Psoas muscle (tissue), 8 donors: ENCODE measurements around the gene BHLHE23. TPM values are rescaled to one million over a fixed set of nuclear protein-coding genes. Genes with fewer than 3 reads are reported as not detected.

Source experiments
- ATAC-seq, 4 donors: fragments of 200-7000 bp; cut with Tn5 transposase; one replicate each; pipeline ENCODE4 v1.9.1; 2020; ENCODE audit warnings: moderate library complexity in 3 of 4, mild to moderate bottlenecking in 2 of 4
- DNase-seq, 2 donors: peaks; one replicate each; pipeline ENCODE4 v3.0.0-alpha.2; 2020
- H3K27ac ChIP-seq: fragments of 200-600 bp; one replicate; pipeline ENCODE4 v1.8.0; 2022
- H3K27me3 ChIP-seq, 3 donors: fragments of 200-600 bp in 1 of 3; one replicate each; pipeline versions ENCODE4 v1.6.1 to v1.8.0; 2013 to 2022; ENCODE audit warnings: low read length in 2 of 3, mild to moderate bottlenecking in 2 of 3, moderate library complexity in 1 of 3; ENCODE audit not compliant: insufficient read depth in 3 of 3
- H3K36me3 ChIP-seq, 2 donors: fragments of 200-600 bp in 1 of 2; one replicate each; pipeline versions ENCODE4 v1.6.1 to v1.8.0; 2013 to 2022; ENCODE audit warnings: low read depth in 1 of 2, mild to moderate bottlenecking in 1 of 2, moderate library complexity in 1 of 2; ENCODE audit not compliant: insufficient read depth in 1 of 2
- H3K4me1 ChIP-seq: fragments of 200-600 bp; one replicate; pipeline ENCODE4 v1.8.0; 2022
- H3K4me3 ChIP-seq: fragments of 200-600 bp; one replicate; pipeline ENCODE4 v1.8.0; 2022; ENCODE audit warnings: mild to moderate bottlenecking
- H3K9me3 ChIP-seq: fragments of 200-600 bp; one replicate; pipeline ENCODE4 v1.8.0; 2022
- CTCF ChIP-seq: fragments of 200-600 bp; IDR thresholded peaks from one replicate; pipeline ENCODE4 v1.8.0; 2022; ENCODE audit warnings: antibody characterized with exemption
- WGBS, 3 donors: extraction: QIAGEN DNeasy Blood & Tissue Kit; methylation state at CpG; one replicate each; pipeline versions ENCODE4 v1.1.6 to v1.1.7; 2013; 5-methylcytosine and 5-hydroxymethylcytosine counted together
- intact Hi-C, 2 donors: fragments of 100-400 bp; cut with DNase I; formaldehyde crosslinking; loops; one replicate each; pipeline versions ENCODE4 v1.11.0 to v1.14.2; 2022
- polyA plus RNA-seq, 3 donors: library from polyadenylated mRNA; stranded (reverse); fragments of 200-250 nt; gene quantifications; one replicate each; pipeline ENCODE4 v1.2.3, GENCODE V29; 2013
- total RNA-seq, 4 donors: library from RNA; stranded (reverse); fragmentation: NEBNext Ultra II Directional in 2 of 4; extraction: Animal tissue kit (Norgen Biotek cat#: 25700) in 2 of 4; gene quantifications; one replicate each; pipeline versions ENCODE4 v1.2.1 to v1.2.4, GENCODE V29; 2021 to 2023
- donor health status: healthy with polysubstance abuse.
- donor health status: DM: no; HTN: no; CAD: no; lungs with moderate emphysema.
- donor health status: Bipolar disorder and iron deficiency.
- donor health status: healthy.
- donor health status: DM: yes; HTN: yes; CAD: no.
- donor health status: DM: no; HTN: no; CAD: no.
- donor health status: DM: no; HTN: no; CAD: no.
- donor health status: DM: yes; HTN: yes; CAD: no.

The BHLHE23 gene
- total and polyA plus RNA-seq, 7 donors: not detected

GRCh38 chr20:63050406-63050805, 43.6 kb upstream of the BHLHE23 start:
- intact Hi-C loops: loop anchor here in 1 of 2 donors (10.0 kb wide), 1 partner anchor 334 kb away; no protein-coding TSS in a partner anchor
- peak in 1 of 2 donors; percentile 19 for DNase-seq
- Histone ChIP-seq H3K9me3 (no peaks in the 10 kb centered on the region), H3K4me3 (no peak overlapping the region), H3K36me3 (no peaks in the 10 kb centered on the region), H3K27me3 (peaks cover 0 to 55% (median 16%) of the 10 kb centered on the region in 3 donors), H3K4me1 (no peaks in the 10 kb centered on the region), H3K27ac (no peak overlapping the region)
- ATAC-seq: no peak
- TF ChIP-seq CTCF: no peak
- 81 to 83% (median 83%) methylated on average over 13 of the region's 13 CpGs for WGBS, 3 donors

GRCh38 chr20:63049561-63050221, 42.9 kb upstream of the BHLHE23 start:
- Histone ChIP-seq H3K36me3 (no peaks in the 10 kb centered on the region), H3K4me1 (no peaks in the 10 kb centered on the region), H3K27ac (no peak overlapping the region), H3K9me3 (no peaks in the 10 kb centered on the region), H3K4me3 (no peak overlapping the region), H3K27me3 (peaks cover 0 to 57% (median 15%) of the 10 kb centered on the region in 3 donors)
- intact Hi-C loops: loop anchor here in 1 of 2 donors (10.0 kb wide), 1 partner anchor 335 kb away; no protein-coding TSS in a partner anchor
- ATAC-seq (no peak), DNase-seq (peak in 1 of 2 donors; percentile 32)
- TF ChIP-seq CTCF: no peak
- WGBS, 3 donors: 80 to 87% (median 82%) methylated on average over 16 to 19 of the region's 19 CpGs

GRCh38 chr20:63049191-63049518, 42.4 kb upstream of the BHLHE23 start:
- Histone ChIP-seq H3K4me3 (no peak overlapping the region), H3K9me3 (no peaks in the 10 kb centered on the region), H3K4me1 (no peaks in the 10 kb centered on the region), H3K27ac (no peak overlapping the region), H3K36me3 (no peaks in the 10 kb centered on the region), H3K27me3 (peaks cover 0 to 59% (median 14%) of the 10 kb centered on the region in 3 donors)
- ATAC-seq: no peak
- WGBS, 3 donors: 69 to 88% (median 88%) methylated on average over 5 to 6 of the region's 6 CpGs
- intact Hi-C loops: no loop called here
- TF ChIP-seq CTCF: no peak
- no peak for DNase-seq

GRCh38 chr20:63048516-63049190, 41.9 kb upstream of the BHLHE23 start:
- ATAC-seq (no peak), DNase-seq (peak in 1 of 2 donors; percentile 31)
- no peaks in the 10 kb centered on the region for H3K9me3 ChIP-seq
- TF ChIP-seq CTCF: no peak
- 81 to 87% (median 85%) methylated on average over 10 to 12 of the region's 12 CpGs for WGBS, 3 donors
- no peak overlapping the region for H3K27ac ChIP-seq
- no peaks in the 10 kb centered on the region for H3K4me1 ChIP-seq
- peaks cover 0 to 60% (median 14%) of the 10 kb centered on the region in 3 donors for H3K27me3 ChIP-seq
- intact Hi-C loops: no loop called here
- no peaks in the 10 kb centered on the region for H3K36me3 ChIP-seq
- no peak overlapping the region for H3K4me3 ChIP-seq
